Renal cortical epithelial cell (primary cell): ENCODE measurements around the gene CISD2. TPM values are rescaled to one million over a fixed set of nuclear protein-coding genes. Genes with fewer than 3 reads are reported as not detected.
A peak's percentile ranks its signal among the peaks of the same experiment; 100 is the strongest.
"Not testable (repeated sequence)": the region's sequence is repeated elsewhere in the genome, so short reads cannot be mapped to it uniquely, and the experiment has no call there.

Source experiments
- DNase-seq: peaks from one replicate; pipeline ENCODE4 v3.0.0-alpha.2; 2011; ENCODE audit warnings: low read depth
- total RNA-seq: library from RNA; depleted of rRNA; stranded (reverse); fragments of >200 nt; gene quantifications from 2 replicates; pipeline ENCODE4 v1.2.3, GENCODE V29; 2014

Gene CISD2
- total RNA-seq, 1 donor from 2014 or later = 32.8 TPM

DNA sequence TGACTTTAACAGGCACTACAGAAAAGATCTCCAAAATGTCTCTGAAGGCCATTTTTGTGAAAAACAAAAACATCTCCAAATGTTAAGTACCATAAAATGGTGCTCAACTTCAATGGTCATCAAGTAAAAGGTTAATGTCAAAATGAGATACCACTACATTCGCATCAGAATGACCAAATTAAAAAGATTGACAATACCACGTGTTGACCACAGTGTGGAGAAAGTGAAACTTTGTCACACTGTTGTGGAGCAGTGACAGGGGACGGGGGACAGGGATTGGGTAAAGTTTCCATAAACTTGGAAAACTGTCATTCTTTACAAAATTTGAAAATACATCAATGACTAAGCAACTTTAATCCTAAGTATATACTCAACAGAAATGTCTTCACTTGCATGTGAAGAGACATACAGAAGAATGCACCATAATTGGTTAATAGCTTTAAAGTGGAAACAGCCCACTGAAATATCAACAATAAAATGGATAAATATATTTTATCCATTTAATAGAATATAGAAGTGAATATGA, 19.1 kb upstream of the CISD2 start:
- DNase-seq = no peak

DNA sequence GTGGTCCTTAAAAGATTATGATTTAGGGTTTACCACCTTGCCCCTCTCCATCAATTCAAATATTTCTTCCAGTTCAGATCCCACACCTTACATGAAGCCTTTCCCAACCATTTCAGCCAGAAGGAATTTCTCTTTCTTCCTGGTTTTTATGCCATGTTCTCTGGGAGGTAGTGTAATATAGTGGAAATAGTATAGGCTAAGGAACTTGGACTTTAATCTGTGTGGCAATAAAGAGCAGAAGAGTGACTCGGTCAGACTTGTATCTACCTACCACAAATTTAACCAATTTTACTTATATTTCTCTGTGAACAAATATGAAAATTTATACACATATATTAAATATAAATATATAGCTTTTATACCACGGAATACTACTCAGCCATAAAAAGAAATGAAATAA, 18.4 kb upstream of the CISD2 start:
- no peak for DNase-seq

DNA sequence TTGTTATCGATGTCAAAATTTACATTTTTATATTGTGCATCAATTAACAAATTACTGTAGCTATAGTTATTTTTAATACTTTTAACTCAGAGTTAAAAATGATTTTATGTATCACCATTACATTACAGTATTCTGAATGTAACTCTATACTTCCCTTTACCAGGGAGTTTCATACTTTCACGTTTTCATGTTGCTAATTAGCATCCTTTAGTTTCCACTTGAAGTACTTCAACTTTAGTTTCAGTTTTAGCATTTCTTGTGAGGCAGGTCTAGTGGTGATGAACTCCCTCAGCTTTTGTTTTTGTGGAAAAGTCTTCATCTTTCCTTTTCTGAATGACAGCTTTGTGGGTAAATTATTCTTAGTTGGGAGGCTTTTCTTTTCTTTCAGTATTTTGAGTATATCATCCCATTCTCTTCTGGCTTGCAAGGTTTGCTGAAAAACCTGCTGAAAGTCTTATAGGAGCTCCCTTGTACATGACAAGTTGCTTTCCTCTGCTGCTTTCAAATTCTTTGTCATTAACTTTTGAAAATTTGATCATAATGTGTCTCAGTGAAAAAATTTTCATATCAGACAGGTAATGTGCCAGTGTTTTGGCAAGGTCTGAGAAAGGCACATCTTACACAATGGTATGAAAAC, 9.8 kb upstream of the CISD2 start:
- DNase-seq = no peak

DNA sequence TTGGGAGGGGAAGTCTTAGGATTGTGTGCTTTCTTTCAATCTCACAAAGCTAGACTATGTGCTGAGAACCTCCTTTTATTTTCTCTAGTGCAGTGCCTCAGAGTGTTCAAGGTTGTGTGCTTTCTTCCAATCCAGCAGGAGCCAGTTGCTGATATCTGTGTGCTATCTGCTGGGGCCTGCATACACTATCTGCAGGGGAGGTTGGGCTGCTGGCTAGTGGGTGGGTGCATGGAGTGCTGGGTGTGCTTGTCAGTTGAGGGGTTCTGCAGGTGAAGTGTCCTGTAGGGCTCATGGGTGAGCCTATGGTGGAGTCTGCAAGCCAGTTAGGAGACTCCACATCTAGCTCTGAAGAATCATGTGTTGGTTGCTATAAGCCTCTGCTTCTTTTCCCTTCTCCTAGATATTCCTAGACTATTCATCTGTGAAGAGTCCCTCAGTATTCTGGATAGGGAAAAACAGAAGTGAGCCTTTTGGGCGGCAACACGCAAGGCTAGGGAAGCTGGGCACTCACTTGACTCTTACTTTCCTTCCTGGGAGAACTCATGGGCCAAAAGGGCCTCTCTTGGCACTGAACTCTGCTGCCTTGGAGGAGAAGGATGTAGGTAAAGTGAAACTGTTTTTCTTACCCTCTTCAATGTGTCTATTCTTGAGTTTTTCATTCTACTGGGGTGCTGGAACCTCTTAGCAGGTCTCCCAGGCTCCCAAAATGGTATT, 8.0 kb upstream of the CISD2 start:
- DNase-seq = no peak

DNA sequence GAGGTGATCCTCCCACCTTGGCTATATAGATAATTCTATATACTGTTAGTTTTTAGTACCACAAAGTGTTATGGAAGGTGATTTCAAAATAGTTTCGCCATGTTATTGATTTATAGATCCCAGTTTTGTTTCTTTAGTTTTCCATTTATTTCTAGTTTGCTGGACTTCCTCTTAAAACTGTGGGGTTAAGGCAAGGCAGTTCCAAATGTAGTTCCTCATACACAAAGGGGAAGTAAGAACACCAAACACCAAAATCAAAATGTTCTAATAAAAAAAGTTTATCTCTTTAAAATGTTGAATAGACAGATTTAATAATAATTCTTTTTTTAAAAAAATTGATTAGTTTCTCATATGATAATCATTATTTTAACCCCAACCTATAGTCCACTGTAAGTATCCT, 6.8 kb upstream of the CISD2 start:
- no peak for DNase-seq

GRCh38 chr4:102862747-102863146, 6.0 kb upstream of the CISD2 start:
- no peak for DNase-seq

GRCh38 chr4:102865327-102865726, 3.5 kb upstream of the CISD2 start:
- DNase-seq = not testable (repeated sequence)

GRCh38 chr4:102867278-102868152, 1.3 kb upstream of the CISD2 start:
- no peak for DNase-seq

GRCh38 chr4:102868153-102868780, 525 bp upstream of the CISD2 start:
- peak; percentile 7 for DNase-seq

DNA sequence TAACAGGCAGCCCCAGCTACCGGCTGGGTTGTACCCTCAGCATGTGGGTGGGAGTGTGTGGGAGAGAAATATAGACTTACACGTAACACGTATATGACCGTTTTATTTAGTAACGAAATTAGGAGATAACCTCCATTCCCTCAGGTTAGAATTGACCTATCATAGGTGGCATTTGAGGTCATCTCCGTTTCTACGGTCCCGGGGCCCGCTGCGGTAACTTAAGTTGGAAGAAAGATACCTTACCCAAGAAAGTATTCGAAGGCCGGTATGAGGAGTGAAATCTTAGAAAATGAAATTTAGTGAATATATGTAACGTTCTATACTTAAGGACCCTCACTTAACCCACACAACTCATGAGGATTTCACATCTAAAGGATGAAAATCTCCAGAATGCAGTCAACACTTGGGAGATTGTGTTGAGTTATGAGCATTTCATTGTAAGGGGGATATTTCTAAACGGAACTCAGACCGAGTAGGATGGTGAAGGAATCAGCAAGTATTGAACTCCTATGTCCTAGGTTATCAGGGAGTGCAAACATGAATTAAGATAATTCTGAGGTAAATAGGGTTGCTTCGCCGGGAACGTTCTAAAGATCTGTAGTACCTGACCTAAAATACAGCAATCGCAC, 891 bp downstream of the CISD2 start:
- peak; percentile 7 for DNase-seq

DNA sequence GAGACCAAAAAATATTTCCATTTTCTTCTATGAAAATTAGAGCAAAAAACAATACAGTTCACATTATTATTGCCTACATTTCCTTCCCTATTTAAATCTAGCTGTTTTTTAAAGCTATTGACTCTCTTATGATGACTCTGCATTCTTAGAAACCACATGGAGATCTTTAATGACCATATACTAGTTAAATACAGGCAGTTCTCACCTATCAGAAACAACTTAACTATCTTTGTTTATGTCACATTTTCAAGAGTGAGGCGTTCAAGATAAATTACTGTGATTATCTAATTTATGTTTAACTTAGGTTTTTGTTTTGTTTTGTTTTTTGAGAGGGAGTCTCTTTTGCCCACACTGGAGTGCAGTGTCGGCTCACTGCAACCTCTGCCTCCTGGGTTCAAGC, 3.0 kb downstream of the CISD2 start:
- peak; percentile 11 for DNase-seq

- not testable (repeated sequence) for DNase-seq
Observed at GRCh38 chr4:102877477-102878106, 8.8 kb downstream of the CISD2 start.

- peak; percentile 68 for DNase-seq
Observed at GRCh38 chr4:102878349-102878748, 9.6 kb downstream of the CISD2 start.

GRCh38 chr4:102878901-102879300, 10.1 kb downstream of the CISD2 start:
- no peak for DNase-seq

GRCh38 chr4:102881343-102881742, 12.6 kb downstream of the CISD2 start:
- no peak for DNase-seq

- no peak for DNase-seq
Observed at GRCh38 chr4:102883278-102883677, 14.5 kb downstream of the CISD2 start.

GRCh38 chr4:102888570-102888969, 19.8 kb downstream of the CISD2 start:
- not testable (repeated sequence) for DNase-seq

DNA sequence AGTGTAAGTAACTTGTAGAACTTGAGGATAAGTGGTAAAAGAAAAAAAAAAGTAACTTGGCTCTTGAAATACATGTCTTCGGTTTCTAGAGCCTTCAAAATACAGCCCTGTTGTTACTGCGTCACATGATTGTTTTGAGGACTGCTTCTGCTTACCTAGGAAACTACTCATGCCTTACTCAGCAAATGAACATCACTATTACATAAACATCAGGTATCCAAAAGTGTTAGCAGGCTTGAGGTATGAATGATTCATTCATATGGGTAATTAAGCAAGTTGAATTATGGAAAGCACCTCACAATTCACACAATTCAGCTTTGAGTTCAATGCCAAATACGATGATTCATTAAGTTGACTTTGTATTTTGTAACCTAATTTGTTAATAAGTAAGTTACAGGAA, 21.1 kb downstream of the CISD2 start:
- peak; percentile 98 for DNase-seq

- not testable (repeated sequence) for DNase-seq
Observed at GRCh38 chr4:102896547-102896946, 27.8 kb downstream of the CISD2 start.

DNA sequence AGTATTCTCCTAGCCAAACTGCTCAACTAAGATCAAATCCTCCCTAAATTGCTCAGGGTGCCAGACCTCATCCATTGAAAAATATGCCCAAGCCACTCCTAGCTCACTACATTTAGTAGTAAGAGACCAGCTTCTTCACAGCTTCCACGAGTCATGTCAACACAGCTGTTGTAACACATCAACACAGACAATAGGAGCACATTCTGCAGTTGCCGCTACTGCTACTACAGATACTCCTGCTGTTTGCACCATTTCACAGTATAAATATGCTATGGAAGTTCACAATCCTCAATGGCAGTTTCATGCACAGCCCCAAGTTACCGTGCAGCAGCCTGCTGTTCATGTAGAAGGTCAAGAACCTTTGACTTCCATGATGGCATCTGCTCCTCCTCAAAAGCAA, 28.8 kb downstream of the CISD2 start:
- not testable (repeated sequence) for DNase-seq

GRCh38 chr4:102901804-102902203, 33.0 kb downstream of the CISD2 start:
- DNase-seq = no peak
